Measurements from ENCODE around the gene TBC1D23. TPM values are rescaled to one million over a fixed set of nuclear protein-coding genes. Genes with fewer than 3 reads are reported as not detected.

The TBC1D23 gene
- polyA plus RNA-seq, 1 of the 3 experiments (the other 2 are of a cell fraction): 6.7 TPM

Other genes starting within 250 kb of the TBC1D23 start
- 26.8 and 35.9 TPM in 2 replicates for gene FILIP1L, start 146.5 kb upstream of the TBC1D23 start, polyA plus RNA-seq (2012; rRNA removed)
- gene NIT2, start 73.8 kb downstream of the TBC1D23 start, polyA plus RNA-seq (2012; rRNA removed): 28.6 and 41.4 TPM in 2 replicates
- gene TOMM70, start 140.1 kb downstream of the TBC1D23 start, polyA plus RNA-seq (2012; rRNA removed): 17.4 and 23.2 TPM in 2 replicates
- 2.3 and 2.5 TPM in 2 replicates for gene LNP1, start 140.5 kb downstream of the TBC1D23 start, polyA plus RNA-seq (2012; rRNA removed)
- 6.4 and 10.8 TPM in 2 replicates for gene TMEM45A, start 231.6 kb downstream of the TBC1D23 start, polyA plus RNA-seq (2012; rRNA removed)